NCI-H2171 (cell line): Measurements from ENCODE around the gene MT1H.
"Not testable (repeated sequence)": the region's sequence is repeated elsewhere in the genome, so short reads cannot be mapped to it uniquely, and the experiment has no call there.

Source experiments
- DNase-seq: peaks from one replicate; lab custom pipeline; 2025; lab: John Stamatoyannopoulos, UW

MT1H gene

GRCh38 chr16:56684926-56685590, 15.4 kb downstream of the MT1H start:
- no peak for DNase-seq

- DNase-seq, result no peak
Observed at GRCh38 chr16:56686758-56687157, 17.1 kb downstream of the MT1H start.

GRCh38 chr16:56688762-56689161, 19.1 kb downstream of the MT1H start:
- no peak for DNase-seq

- no peak for DNase-seq
Observed at GRCh38 chr16:56689171-56689570, 19.6 kb downstream of the MT1H start.

- DNase-seq, result no peak
Observed at GRCh38 chr16:56690420-56691122, 21.0 kb downstream of the MT1H start.

- DNase-seq, result no peak
Observed at GRCh38 chr16:56691885-56692284, 22.3 kb downstream of the MT1H start.

GRCh38 chr16:56695246-56695645, 25.6 kb downstream of the MT1H start:
- no peak for DNase-seq

GRCh38 chr16:56697456-56698155, 28.0 kb downstream of the MT1H start:
- no peak for DNase-seq

GRCh38 chr16:56700195-56700594, 30.6 kb downstream of the MT1H start:
- no peak for DNase-seq

- no peak for DNase-seq
Observed at GRCh38 chr16:56700631-56701030, 31.0 kb downstream of the MT1H start.

GRCh38 chr16:56701534-56701933, 31.9 kb downstream of the MT1H start:
- DNase-seq, result no peak

GRCh38 chr16:56702836-56703235, 33.2 kb downstream of the MT1H start:
- no peak for DNase-seq

- no peak for DNase-seq
Observed at GRCh38 chr16:56708525-56709442, 39.2 kb downstream of the MT1H start.

- DNase-seq, result no peak
Observed at GRCh38 chr16:56709443-56710040, 39.9 kb downstream of the MT1H start.

GRCh38 chr16:56710181-56710737, 40.6 kb downstream of the MT1H start:
- DNase-seq, result no peak

GRCh38 chr16:56711862-56712261, 42.2 kb downstream of the MT1H start:
- DNase-seq, result no peak

GRCh38 chr16:56713794-56714193, 44.2 kb downstream of the MT1H start:
- no peak for DNase-seq

GRCh38 chr16:56715126-56715525, 45.5 kb downstream of the MT1H start:
- no peak for DNase-seq

- peak; percentile 76 for DNase-seq
Observed at GRCh38 chr16:56716761-56717160, 47.1 kb downstream of the MT1H start.

- DNase-seq, result not testable (repeated sequence)
Observed at GRCh38 chr16:56717532-56717931, 47.9 kb downstream of the MT1H start.
